Measurements from ENCODE around the gene DAAM1.
A peak's percentile ranks its signal among the peaks of the same experiment; 100 is the strongest.

- no peak for TF ChIP-seq RAD21 (IDR thresholded peaks at IDR 0.05; ENCODE audit: low read length)
- TF ChIP-seq POLR2AphosphoS5 (IDR thresholded peaks at IDR 0.05; ENCODE audit: low read depth, low read length), result no peak
- peak; percentile 62 for TF ChIP-seq PBX3 (IDR thresholded peaks at IDR 0.05)
- TF ChIP-seq CTCF (IDR thresholded peaks at IDR 0.05), result no peak
- no peak; the same call in 1 of the 2 replicates for TF ChIP-seq NFIC (IDR thresholded peaks at IDR 0.05; ENCODE audit: borderline replicate concordance)
- no peak for TF ChIP-seq MAX (IDR thresholded peaks at IDR 0.05; ENCODE audit: low read depth)
- TF ChIP-seq, protein P1, sequence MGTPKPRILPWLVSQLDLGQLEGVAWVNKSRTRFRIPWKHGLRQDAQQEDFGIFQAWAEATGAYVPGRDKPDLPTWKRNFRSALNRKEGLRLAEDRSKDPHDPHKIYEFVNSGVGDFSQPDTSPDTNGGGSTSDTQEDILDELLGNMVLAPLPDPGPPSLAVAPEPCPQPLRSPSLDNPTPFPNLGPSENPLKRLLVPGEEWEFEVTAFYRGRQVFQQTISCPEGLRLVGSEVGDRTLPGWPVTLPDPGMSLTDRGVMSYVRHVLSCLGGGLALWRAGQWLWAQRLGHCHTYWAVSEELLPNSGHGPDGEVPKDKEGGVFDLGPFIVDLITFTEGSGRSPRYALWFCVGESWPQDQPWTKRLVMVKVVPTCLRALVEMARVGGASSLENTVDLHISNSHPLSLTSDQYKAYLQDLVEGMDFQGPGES (IDR thresholded peaks at IDR 0.05; ENCODE audit: low read depth, low read length), result no peak
- TF ChIP-seq CHD2 (IDR thresholded peaks at IDR 0.05; ENCODE audit: low read length, partially characterized antibody), result no peak
- TF ChIP-seq GABPA (IDR thresholded peaks at IDR 0.05; ENCODE audit: low read depth), result no peak
- TF ChIP-seq FOSL2 (IDR thresholded peaks at IDR 0.05; ENCODE audit: borderline replicate concordance, low read depth), result no peak
- no peak for TF ChIP-seq TAF1 (IDR thresholded peaks at IDR 0.05; ENCODE audit: borderline replicate concordance, low read depth, low read length)
- TF ChIP-seq, protein P2, sequence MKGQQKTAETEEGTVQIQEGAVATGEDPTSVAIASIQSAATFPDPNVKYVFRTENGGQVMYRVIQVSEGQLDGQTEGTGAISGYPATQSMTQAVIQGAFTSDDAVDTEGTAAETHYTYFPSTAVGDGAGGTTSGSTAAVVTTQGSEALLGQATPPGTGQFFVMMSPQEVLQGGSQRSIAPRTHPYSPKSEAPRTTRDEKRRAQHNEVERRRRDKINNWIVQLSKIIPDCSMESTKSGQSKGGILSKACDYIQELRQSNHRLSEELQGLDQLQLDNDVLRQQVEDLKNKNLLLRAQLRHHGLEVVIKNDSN (IDR thresholded peaks at IDR 0.05; ENCODE audit: borderline replicate concordance, low read depth), result no peak
- no peak for TF ChIP-seq YY1 (IDR thresholded peaks at IDR 0.05; ENCODE audit: low read depth)
Measured at GRCh38 chr14:59363531-59364226, 175.2 kb downstream of the DAAM1 start.
